Mesendoderm (in vitro differentiated cells): ENCODE data around the gene ZNF275. TPM values are rescaled to one million over a fixed set of nuclear protein-coding genes. Genes with fewer than 3 reads are reported as not detected.
"Not testable (repeated sequence)": the region's sequence is repeated elsewhere in the genome, so short reads cannot be mapped to it uniquely, and the experiment has no call there.

ENCODE experiments used
- DNase-seq: peaks from one replicate; pipeline ENCODE4 v3.0.0; 2013
- H2AK5ac ChIP-seq: 2 replicates; pipeline ENCODE4 v1.6.1; 2013; ENCODE audit warnings: low read length, inconsistent platforms
- H2BK120ac ChIP-seq: 2 replicates; pipeline ENCODE4 v1.6.1; 2013; ENCODE audit warnings: low read depth, mild to moderate bottlenecking, low read length, moderate library complexity, mixed read lengths
- H2BK15ac ChIP-seq: replicated peaks from 2 replicates; pipeline ENCODE4 v1.6.1; 2013; ENCODE audit warnings: low read depth, mild to moderate bottlenecking, moderate library complexity
- H2BK5ac ChIP-seq: 2 replicates; pipeline ENCODE4 v1.6.1; 2013; ENCODE audit warnings: low read length, inconsistent platforms
- H3K18ac ChIP-seq: 2 replicates; pipeline ENCODE4 v1.6.1; 2013; ENCODE audit warnings: mild to moderate bottlenecking, low read length, mixed read lengths
- H3K23ac ChIP-seq: one replicate; pipeline ENCODE4 v1.6.1; 2013; ENCODE audit warnings: low read length
- H3K27ac ChIP-seq: 2 replicates; pipeline ENCODE4 v1.5.1; 2013; ENCODE audit warnings: low read depth, mild to moderate bottlenecking, inconsistent platforms, low read length, moderate library complexity
- H3K27me3 ChIP-seq: 2 replicates; pipeline ENCODE4 v1.6.1; 2013; ENCODE audit warnings: low read length, control low read depth, mild to moderate bottlenecking, inconsistent platforms; ENCODE audit not compliant: insufficient read depth, poor library complexity
- H3K36me3 ChIP-seq: 2 replicates; pipeline ENCODE4 v1.6.1; 2013; ENCODE audit warnings: low read length, inconsistent platforms; ENCODE audit not compliant: control insufficient read depth, insufficient read depth
- H3K4ac ChIP-seq: one replicate; pipeline ENCODE4 v1.6.1; 2013; ENCODE audit warnings: low read depth, mild to moderate bottlenecking, low read length, moderate library complexity
- H3K4me1 ChIP-seq: 2 replicates; pipeline ENCODE4 v1.6.1; 2013; ENCODE audit warnings: low read depth, low read length, inconsistent platforms; ENCODE audit not compliant: control insufficient read depth
- H3K4me2 ChIP-seq: 2 replicates; pipeline ENCODE4 v1.6.1; 2013; ENCODE audit warnings: low read length
- H3K4me3 ChIP-seq: 2 replicates; pipeline ENCODE4 v1.5.1; 2013; ENCODE audit warnings: mild to moderate bottlenecking, low read length
- H3K56ac ChIP-seq: one replicate; pipeline ENCODE4 v1.6.1; 2013; ENCODE audit warnings: low read length
- H3K79me1 ChIP-seq: 2 replicates; pipeline ENCODE4 v1.6.1; 2013; ENCODE audit warnings: low read length, inconsistent platforms
- H3K79me2 ChIP-seq: 2 replicates; pipeline ENCODE4 v1.6.1; 2013; ENCODE audit warnings: mild to moderate bottlenecking, low read length; ENCODE audit not compliant: control insufficient read depth, insufficient read depth
- H3K9ac ChIP-seq: 2 replicates; pipeline ENCODE4 v1.6.1; 2013; ENCODE audit warnings: low read length, inconsistent platforms
- H4K5ac ChIP-seq: one replicate; pipeline ENCODE4 v1.6.1; 2013; ENCODE audit warnings: low read length
- H4K8ac ChIP-seq: one replicate; pipeline ENCODE4 v1.6.1; 2013; ENCODE audit warnings: low read depth, mild to moderate bottlenecking, control low read depth, low read length, moderate library complexity
- WGBS: extraction: QIAGEN DNeasy Blood & Tissue Kit; methylation state at CpG from one replicate; pipeline ENCODE4 v1.1.7; 2013; ENCODE audit warnings: low lambda C conversion rate, missing lambda C conversion rate; ENCODE audit not compliant: insufficient coverage; ENCODE audit errors: extremely low coverage; 5-methylcytosine and 5-hydroxymethylcytosine counted together
- polyA plus RNA-seq, 2 experiments: library from polyadenylated mRNA; stranded (reverse); fragments of 200-250 nt; gene quantifications; one replicate each; pipeline ENCODE4 v1.2.3, GENCODE V29; 2013

Gene ZNF275
- 4.6 TPM for polyA plus RNA-seq (2013, experiment 1 of 2)
- polyA plus RNA-seq (2013, experiment 2 of 2): 4.7 TPM

- Histone ChIP-seq H3K79me1 (no peaks in the 10 kb centered on the region), H3K27ac (no peak within 1 kb of the TSS), H3K4ac (no peak within 1 kb of the TSS), H3K56ac (peak within 1 kb of the TSS; percentile 91), H2BK5ac (no peak within 1 kb of the TSS), H3K4me2 (peak within 1 kb of the TSS; percentile 57), H2BK120ac (no peak within 1 kb of the TSS), H4K8ac (no peak within 1 kb of the TSS), H3K27me3 (no peaks in the 10 kb centered on the region), H3K36me3 (no peaks in the 10 kb centered on the region), H3K79me2 (no peaks in the 10 kb centered on the region), H3K18ac (peak within 1 kb of the TSS; percentile 25), H2BK15ac (no peak within 1 kb of the TSS), H3K23ac (no peak within 1 kb of the TSS), H3K9ac (peak within 1 kb of the TSS; percentile 88), H3K4me3 (peak within 1 kb of the TSS; percentile 68), H4K5ac (no peak within 1 kb of the TSS), H3K4me1 (no peaks in the 10 kb centered on the region), H2AK5ac (no peak within 1 kb of the TSS)
- DNase-seq: peak; percentile 68
- no CpG with 5 or more reads among the region's 86 CpGs for WGBS
Measured at GRCh38 chrX:153333821-153334653, at the start of gene ZNF275. Gene ZNF275, plus strand, starts transcription at chrX:153334153. Its CDS starts 2,527 bp downstream, at chrX:153336680.

GRCh38 chrX:153285678-153286077, 48.3 kb upstream of the ZNF275 start:
- H3K56ac ChIP-seq, H2BK120ac ChIP-seq, H3K9ac ChIP-seq: not testable (repeated sequence)

GRCh38 chrX:153288807-153289206, 45.1 kb upstream of the ZNF275 start:
- WGBS: no CpG with 5 or more reads among the region's 2 CpGs
- H2BK5ac ChIP-seq, DNase-seq, H3K4me1 ChIP-seq, H3K27me3 ChIP-seq, H3K79me1 ChIP-seq, H4K5ac ChIP-seq, H3K36me3 ChIP-seq, H3K4me2 ChIP-seq, H3K27ac ChIP-seq, H2AK5ac ChIP-seq, H3K4ac ChIP-seq, H3K18ac ChIP-seq, H2BK120ac ChIP-seq, H3K9ac ChIP-seq, H3K23ac ChIP-seq, H3K79me2 ChIP-seq, H2BK15ac ChIP-seq, H4K8ac ChIP-seq, H3K4me3 ChIP-seq, H3K56ac ChIP-seq: not testable (repeated sequence)

More at GRCh38 chrX:153285678-153286077, 48.3 kb upstream of the ZNF275 start:
- H4K8ac ChIP-seq, H2BK15ac ChIP-seq, H3K4me1 ChIP-seq, H4K5ac ChIP-seq, H3K4me3 ChIP-seq, H3K4me2 ChIP-seq, H3K4ac ChIP-seq, H3K36me3 ChIP-seq, H2BK5ac ChIP-seq, H3K23ac ChIP-seq, H3K18ac ChIP-seq, H3K79me2 ChIP-seq, H3K27me3 ChIP-seq, DNase-seq, H2AK5ac ChIP-seq, H3K79me1 ChIP-seq, H3K27ac ChIP-seq: not testable (repeated sequence)
- WGBS: no CpG with 5 or more reads among the region's 8 CpGs

- H3K36me3 ChIP-seq, H3K27ac ChIP-seq, H3K4me3 ChIP-seq, H3K79me2 ChIP-seq, H2BK5ac ChIP-seq, H4K5ac ChIP-seq, H2BK15ac ChIP-seq, H3K23ac ChIP-seq, H3K9ac ChIP-seq, H3K4ac ChIP-seq, H3K4me2 ChIP-seq, H2BK120ac ChIP-seq, H3K4me1 ChIP-seq, H3K79me1 ChIP-seq, H3K56ac ChIP-seq, H3K27me3 ChIP-seq, H2AK5ac ChIP-seq, H4K8ac ChIP-seq, DNase-seq, H3K18ac ChIP-seq: not testable (repeated sequence)
- no CpG with 5 or more reads among the region's 8 CpGs for WGBS
Measured at GRCh38 chrX:153293485-153294071, 40.4 kb upstream of the ZNF275 start.

GRCh38 chrX:153297376-153297775, 36.6 kb upstream of the ZNF275 start:
- Histone ChIP-seq H3K79me1 (no peaks in the 10 kb centered on the region), H3K36me3 (no peaks in the 10 kb centered on the region), H4K8ac (no peak overlapping the region), H3K18ac (no peak overlapping the region), H3K56ac (no peak overlapping the region), H3K9ac (no peak overlapping the region), H3K4me3 (no peak overlapping the region), H2AK5ac (no peak overlapping the region), H3K4me2 (no peak overlapping the region), H3K4me1 (no peaks in the 10 kb centered on the region), H3K4ac (no peak overlapping the region), H2BK15ac (no peak overlapping the region), H3K27me3 (no peaks in the 10 kb centered on the region), H4K5ac (no peak overlapping the region), H3K27ac (no peak overlapping the region), H3K23ac (no peak overlapping the region), H3K79me2 (no peaks in the 10 kb centered on the region), H2BK120ac (no peak overlapping the region), H2BK5ac (no peak overlapping the region)
- no CpG with 5 or more reads among the region's 1 CpG for WGBS
- DNase-seq: no peak
